SKM-1 treated with dmso at 0.1 percent for 144 hours (cell line): ENCODE data around the gene CHST4.
"Not testable (repeated sequence)": the region's sequence is repeated elsewhere in the genome, so short reads cannot be mapped to it uniquely, and the experiment has no call there.

ENCODE experiments used
- DNase-seq: peaks from one replicate; lab custom pipeline; 2025; ENCODE audit not compliant: unreplicated experiment; lab: John Stamatoyannopoulos, UW

Gene CHST4

DNA sequence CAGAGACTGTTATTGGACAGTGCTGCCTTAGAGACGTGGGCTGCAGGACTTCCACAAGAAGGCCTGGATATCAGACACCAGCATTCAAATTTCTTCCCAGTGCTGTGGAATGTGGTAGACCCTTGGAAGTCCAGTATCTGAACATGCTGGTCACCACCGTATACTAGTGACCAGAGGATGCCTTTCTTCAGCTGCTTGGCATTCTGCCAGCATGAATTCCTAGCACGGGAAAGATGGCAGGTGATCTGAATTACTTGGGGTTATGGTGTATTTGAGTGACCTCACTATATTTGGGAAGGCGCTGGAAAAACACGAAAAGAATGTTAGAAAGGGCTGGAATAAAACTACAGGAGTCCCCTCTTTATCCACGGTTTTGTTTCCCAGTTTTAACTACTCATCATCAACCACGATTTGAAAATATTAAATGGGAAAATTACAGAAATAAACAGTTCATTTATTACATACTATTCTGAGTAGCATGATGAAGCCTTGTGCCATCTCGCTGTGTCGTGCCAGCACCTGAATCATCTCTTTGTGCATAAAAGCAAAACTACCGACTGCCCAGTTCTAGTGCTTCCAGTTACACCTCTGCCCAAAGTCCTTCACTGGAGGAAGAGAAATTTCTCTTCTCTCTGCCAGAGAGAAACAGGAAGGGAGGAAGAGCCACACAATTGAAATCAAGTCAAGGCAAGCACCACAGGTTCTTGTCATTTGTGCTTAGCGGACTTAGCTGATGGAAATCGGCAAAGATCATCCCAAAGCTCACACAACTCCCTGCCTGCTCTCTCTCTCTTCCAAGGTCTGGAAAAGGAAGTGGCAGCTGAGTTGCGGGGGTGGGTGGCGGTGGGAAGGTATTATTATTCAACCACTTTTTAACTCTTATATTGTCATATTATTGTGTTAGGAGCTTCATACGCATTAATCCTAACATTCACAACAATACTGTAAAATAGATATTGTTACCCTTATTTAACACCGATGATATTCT lies 1.4 kb upstream of the CHST4 start:
- DNase-seq: no peak

DNA sequence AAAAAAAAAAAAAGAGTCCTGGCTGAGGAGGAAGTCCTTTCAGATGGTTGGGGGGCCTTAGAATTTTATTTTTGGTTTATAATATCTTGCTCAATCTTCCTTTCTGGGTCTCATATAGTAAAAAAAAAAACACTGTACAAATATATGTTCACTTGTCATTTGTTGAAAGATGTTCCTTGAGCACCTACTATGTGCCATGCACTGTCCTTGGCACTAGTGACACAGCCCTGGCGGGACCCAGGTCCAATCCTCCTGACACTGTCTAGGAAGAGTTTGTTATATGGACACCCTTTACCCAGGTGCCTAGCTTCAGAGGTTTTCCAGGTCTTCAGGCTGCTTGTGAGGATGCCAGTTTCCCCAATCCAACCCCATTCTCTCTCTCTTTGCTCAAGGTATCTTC lies 2.0 kb downstream of the CHST4 start:
- DNase-seq: no peak

DNA sequence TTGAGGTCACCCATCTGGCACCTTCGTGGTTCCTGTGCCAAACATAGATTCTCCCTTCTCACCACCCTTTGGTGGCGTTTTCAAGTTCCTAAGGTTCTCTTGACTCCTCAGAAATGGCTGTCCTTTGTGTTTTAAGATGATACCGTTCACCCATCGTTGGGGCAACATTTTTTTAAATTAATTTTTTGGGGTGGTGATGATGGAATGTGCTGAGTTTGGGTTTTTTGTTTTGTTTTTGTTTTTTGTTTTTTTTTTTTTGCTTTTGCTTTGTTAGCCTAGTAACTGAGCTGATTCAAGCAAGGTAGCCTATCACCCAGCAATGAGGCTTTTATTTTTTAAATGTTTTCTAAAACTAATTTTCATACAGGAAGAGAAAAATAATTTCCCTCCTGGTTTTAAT lies 2.6 kb downstream of the CHST4 start:
- DNase-seq: no peak

GRCh38 chr16:71532366-71532765 lies 6.1 kb downstream of the CHST4 start:
- DNase-seq: no peak

DNA sequence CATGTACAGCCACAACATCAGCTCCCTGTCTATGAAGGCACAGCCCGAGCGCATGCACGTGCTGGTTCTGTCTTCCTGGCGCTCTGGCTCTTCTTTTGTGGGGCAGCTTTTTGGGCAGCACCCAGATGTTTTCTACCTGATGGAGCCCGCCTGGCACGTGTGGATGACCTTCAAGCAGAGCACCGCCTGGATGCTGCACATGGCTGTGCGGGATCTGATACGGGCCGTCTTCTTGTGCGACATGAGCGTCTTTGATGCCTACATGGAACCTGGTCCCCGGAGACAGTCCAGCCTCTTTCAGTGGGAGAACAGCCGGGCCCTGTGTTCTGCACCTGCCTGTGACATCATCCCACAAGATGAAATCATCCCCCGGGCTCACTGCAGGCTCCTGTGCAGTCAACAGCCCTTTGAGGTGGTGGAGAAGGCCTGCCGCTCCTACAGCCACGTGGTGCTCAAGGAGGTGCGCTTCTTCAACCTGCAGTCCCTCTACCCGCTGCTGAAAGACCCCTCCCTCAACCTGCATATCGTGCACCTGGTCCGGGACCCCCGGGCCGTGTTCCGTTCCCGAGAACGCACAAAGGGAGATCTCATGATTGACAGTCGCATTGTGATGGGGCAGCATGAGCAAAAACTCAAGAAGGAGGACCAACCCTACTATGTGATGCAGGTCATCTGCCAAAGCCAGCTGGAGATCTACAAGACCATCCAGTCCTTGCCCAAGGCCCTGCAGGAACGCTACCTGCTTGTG lies 10.7 kb downstream of the CHST4 start:
- DNase-seq: no peak

GRCh38 chr16:71537643-71538042 lies 11.4 kb downstream of the CHST4 start:
- DNase-seq: peak; percentile 18

DNA sequence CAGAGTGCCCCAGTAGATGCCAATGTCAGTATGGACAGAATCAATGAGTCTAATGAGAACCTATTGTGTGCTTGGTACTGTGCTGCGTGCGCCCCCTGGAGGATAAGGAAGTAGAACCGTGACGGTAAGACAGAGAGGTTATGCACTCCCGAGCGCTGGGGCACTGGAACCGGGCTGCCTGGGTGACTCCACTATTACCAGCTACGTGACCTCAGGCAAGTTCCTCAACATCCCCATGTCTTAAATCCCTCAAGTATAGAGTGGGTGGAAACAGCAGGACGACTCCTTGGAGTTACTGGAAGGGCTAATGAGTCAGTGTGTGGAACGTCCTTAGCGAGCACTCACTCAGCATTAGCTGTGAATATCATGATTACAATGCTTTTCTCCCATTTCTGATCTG lies 16.2 kb downstream of the CHST4 start:
- peak; percentile 30 for DNase-seq

GRCh38 chr16:71547168-71547567 lies 20.9 kb downstream of the CHST4 start:
- DNase-seq: no peak

- DNase-seq: peak; percentile 3
These were observed 26.7 kb downstream of the CHST4 start for GRCh38 chr16:71552698-71553503.

GRCh38 chr16:71555230-71555891 lies 29.1 kb downstream of the CHST4 start:
- DNase-seq: peak; percentile 15

DNA sequence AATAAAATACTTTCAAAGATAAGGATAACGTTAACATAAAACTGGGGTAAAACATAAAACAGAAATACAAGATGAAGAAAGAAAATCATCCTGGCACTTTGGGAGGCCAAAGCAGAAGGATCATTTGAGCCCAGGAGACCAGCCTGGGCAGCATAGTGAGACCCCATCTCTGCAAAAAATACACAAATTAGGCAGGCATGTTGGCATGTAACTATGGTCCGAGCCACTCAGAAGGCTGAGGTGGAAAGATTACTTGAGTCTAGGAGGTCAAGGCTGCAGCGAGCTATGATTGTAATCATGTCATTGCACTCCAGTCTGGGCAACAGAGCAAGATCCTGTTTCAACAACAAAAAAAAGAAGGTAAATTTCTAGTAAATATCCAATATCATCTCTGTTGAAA lies 31.1 kb downstream of the CHST4 start:
- DNase-seq: no peak

DNA sequence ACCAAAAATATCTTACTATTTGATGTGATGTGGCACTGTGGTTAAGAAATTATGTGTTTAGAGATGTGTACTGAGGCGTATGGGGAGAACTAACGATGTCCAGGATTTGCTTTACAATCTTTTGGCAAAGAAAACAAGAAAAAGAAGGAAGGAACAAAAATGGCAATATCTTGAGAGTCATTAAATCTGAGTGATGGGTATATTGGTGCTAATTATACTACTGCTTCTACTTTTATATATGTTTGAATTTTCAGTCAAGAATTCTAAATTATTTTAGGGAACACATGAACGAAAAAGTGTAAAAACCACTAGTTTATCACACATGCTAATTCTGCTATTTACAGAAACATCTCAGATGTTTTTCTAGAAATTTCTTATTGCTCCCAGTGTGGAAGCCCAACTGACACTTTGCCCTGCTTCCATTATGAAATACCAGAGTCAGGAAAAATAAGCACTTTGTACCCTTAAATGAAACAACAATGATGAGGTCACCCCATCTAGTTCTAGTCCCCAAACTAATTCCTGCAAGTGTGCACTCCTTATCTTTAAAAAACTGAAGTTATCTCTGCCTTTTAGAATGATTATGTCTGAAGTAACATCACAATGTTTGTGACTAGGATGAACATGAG lies 31.8 kb downstream of the CHST4 start:
- no peak for DNase-seq

DNA sequence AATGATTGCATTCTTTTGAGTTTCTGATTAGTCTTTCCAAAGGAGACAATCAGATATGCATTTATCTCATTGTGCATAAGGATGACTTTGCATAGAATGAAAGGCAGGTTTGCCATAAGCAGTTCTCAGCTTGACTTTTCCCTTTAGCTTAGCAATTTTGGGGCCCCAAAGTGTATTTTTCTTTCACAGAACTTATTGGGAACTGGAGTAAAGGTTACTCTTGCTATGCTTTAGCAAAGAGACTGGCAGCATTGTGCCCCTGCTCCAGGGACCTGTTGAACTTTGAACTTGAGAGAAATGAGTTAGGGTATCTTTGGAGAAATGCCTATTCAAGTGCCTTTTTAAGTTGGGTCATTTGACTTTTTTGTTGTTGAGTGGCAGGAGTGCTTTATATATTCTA lies 33.6 kb downstream of the CHST4 start:
- no peak for DNase-seq

- not testable (repeated sequence) for DNase-seq
These were observed 35.7 kb downstream of the CHST4 start for GRCh38 chr16:71561886-71562285.

DNA sequence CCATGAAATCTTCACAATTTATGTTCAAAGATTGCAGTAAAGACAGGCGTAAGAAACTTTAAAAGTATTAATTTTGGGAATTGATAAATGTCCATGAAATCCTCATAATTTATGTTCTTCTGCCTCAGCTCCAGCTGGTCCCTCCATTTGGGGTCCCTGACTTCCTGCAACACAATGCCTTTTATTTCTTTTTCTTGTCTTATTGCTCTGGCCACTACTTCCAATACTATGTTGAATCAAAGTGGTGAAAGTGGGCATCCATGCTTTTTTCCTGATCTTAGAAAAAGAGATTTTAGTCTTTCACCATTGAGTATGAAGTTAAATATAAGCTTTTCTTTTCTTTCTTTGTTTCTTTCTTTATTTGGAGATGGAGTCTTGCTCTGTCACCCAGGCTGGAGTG lies 36.3 kb downstream of the CHST4 start:
- no peak for DNase-seq

DNA sequence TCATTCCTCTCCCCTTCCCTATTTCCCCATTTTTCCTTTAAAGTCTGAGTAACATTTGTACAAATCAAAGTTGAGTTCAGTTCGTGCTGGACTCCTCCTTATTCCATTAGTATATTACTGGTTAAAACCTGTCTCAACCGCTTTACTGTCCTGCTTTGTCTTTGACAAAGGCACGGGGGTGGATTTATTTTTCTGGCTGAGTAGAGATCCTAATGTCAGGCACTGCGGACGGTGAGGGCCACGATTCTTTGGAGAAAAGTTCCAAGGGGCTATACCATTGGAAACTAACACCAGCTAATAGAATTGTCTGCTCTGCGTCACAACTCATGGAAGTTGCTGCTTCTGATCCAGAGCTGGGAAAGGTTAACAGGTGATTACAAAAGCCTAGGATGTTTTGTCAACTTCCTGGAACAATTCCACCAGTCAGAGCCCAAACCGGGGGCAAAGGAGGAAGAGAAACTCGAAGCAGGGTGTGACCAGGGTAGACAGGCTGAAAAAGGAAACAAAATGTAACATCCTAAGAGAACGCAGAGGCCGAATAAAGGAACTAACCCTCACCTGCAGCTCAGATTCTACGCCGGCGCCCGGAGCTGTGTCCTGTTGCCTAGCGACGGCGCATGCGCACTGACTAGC lies 38.2 kb downstream of the CHST4 start:
- peak; percentile 82 for DNase-seq

- DNase-seq: no peak
These were observed 39.8 kb downstream of the CHST4 start for GRCh38 chr16:71565812-71566700.

- no peak for DNase-seq
These were observed 41.7 kb downstream of the CHST4 start for GRCh38 chr16:71567931-71568330.

GRCh38 chr16:71568551-71568950 lies 42.3 kb downstream of the CHST4 start:
- no peak for DNase-seq
